KMS-11 (cell line): ENCODE results near the gene SPAG17.

Experiments
- H2AFZ ChIP-seq: fragments of 200-600 bp; sonication (generic); 2 replicates; pipeline ENCODE4 v1.6.1; 2016; ENCODE audit warnings: antibody characterized with exemption, mixed run types, low read depth
- H3K27ac ChIP-seq: fragments of 200-600 bp; sonication (generic); 2 replicates; pipeline ENCODE4 v1.6.1; 2016; ENCODE audit warnings: mild to moderate bottlenecking, mixed run types
- H3K27me3 ChIP-seq: fragments of 200-600 bp; sonication (generic); 2 replicates; pipeline ENCODE4 v1.6.1; 2017; ENCODE audit warnings: mild to moderate bottlenecking, low read depth, mixed run types, moderate library complexity; ENCODE audit not compliant: insufficient read depth
- H3K36me3 ChIP-seq: fragments of 200-600 bp; sonication (generic); 2 replicates; pipeline ENCODE4 v1.6.1; 2017; ENCODE audit warnings: mild to moderate bottlenecking, mixed run types; ENCODE audit not compliant: insufficient read depth
- H3K4me1 ChIP-seq: fragments of 200-600 bp; sonication (generic); 2 replicates; pipeline ENCODE4 v1.6.1; 2016; ENCODE audit warnings: mild to moderate bottlenecking, low read depth, mixed run types; ENCODE audit not compliant: poor library complexity, severe bottlenecking
- H3K4me2 ChIP-seq: fragments of 200-600 bp; sonication (generic); 2 replicates; pipeline ENCODE4 v1.7.0; 2016; ENCODE audit warnings: mild to moderate bottlenecking, mixed run types
- H3K4me3 ChIP-seq: fragments of 200-600 bp; sonication (generic); IDR thresholded peaks from 2 replicates; pipeline ENCODE4 v1.6.1; 2017; ENCODE audit warnings: low read depth, low read length, mixed read lengths; ENCODE audit not compliant: insufficient read depth
- H3K79me2 ChIP-seq: fragments of 200-600 bp; sonication (generic); 2 replicates; pipeline ENCODE4 v1.6.1; 2016; ENCODE audit warnings: low read depth, mixed run types; ENCODE audit not compliant: insufficient read depth
- H3K9ac ChIP-seq: fragments of 200-600 bp; sonication (generic); 2 replicates; pipeline ENCODE4 v1.6.1; 2016; ENCODE audit warnings: mild to moderate bottlenecking, mixed run types
- H4K20me1 ChIP-seq: fragments of 200-600 bp; sonication (generic); 2 replicates; pipeline ENCODE4 v1.6.1; 2016; ENCODE audit warnings: mild to moderate bottlenecking, mixed run types; ENCODE audit not compliant: insufficient read depth
- CTCF ChIP-seq: fragments of 200-600 bp; sonication (generic); conservative IDR thresholded peaks from 2 replicates; pipeline ENCODE4 v1.6.1; 2017; ENCODE audit warnings: low read depth, mild to moderate bottlenecking, antibody characterized with exemption, low read length, moderate library complexity, mixed read lengths

Gene SPAG17

GRCh38 chr1:118148034-118148433, 37.0 kb downstream of the SPAG17 start:
- no peaks in the 10 kb centered on the region for H4K20me1 ChIP-seq
- TF ChIP-seq CTCF: no peak
- H3K4me2 ChIP-seq: no peak overlapping the region
- H3K27ac ChIP-seq: no peak overlapping the region
- H3K27me3 ChIP-seq: no peaks in the 10 kb centered on the region
- H3K4me3 ChIP-seq: no peak overlapping the region
- H3K36me3 ChIP-seq: no peaks in the 10 kb centered on the region
- H2AFZ ChIP-seq: no peak overlapping the region
- H3K9ac ChIP-seq: no peak overlapping the region
- no peaks in the 10 kb centered on the region for H3K79me2 ChIP-seq
- no peaks in the 10 kb centered on the region for H3K4me1 ChIP-seq

DNA sequence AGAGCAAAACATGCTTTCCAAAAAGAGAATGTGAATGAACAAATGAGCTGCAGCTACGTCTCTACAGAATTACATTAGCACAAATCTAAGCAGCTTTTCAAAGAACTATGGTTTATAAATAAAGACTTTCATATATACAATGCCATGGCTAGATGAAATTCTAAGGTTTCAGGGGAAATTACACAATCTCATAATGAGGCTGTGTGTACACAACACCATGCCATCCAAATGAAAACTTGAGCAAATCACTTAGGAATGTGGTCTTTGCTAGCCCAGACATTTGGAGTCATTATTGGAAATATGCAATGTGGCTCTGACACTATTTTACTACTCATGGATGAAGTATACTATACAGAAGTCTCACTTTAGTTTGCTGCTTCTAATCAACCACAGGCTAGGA, 37.5 kb downstream of the SPAG17 start:
- Histone ChIP-seq H3K4me1 (no peaks in the 10 kb centered on the region), H3K4me3 (no peak overlapping the region), H3K36me3 (no peaks in the 10 kb centered on the region), H3K27me3 (no peaks in the 10 kb centered on the region), H3K79me2 (no peaks in the 10 kb centered on the region), H3K27ac (no peak overlapping the region), H3K4me2 (no peak overlapping the region), H2AFZ (no peak overlapping the region), H4K20me1 (no peaks in the 10 kb centered on the region), H3K9ac (no peak overlapping the region)
- TF ChIP-seq CTCF: no peak

GRCh38 chr1:118145721-118146120, 39.3 kb downstream of the SPAG17 start:
- no peaks in the 10 kb centered on the region for H3K4me1 ChIP-seq
- H3K4me3 ChIP-seq: no peak overlapping the region
- H3K4me2 ChIP-seq: no peak overlapping the region
- H3K79me2 ChIP-seq: no peaks in the 10 kb centered on the region
- no peak overlapping the region for H2AFZ ChIP-seq
- H3K27ac ChIP-seq: no peak overlapping the region
- no peaks in the 10 kb centered on the region for H3K27me3 ChIP-seq
- no peaks in the 10 kb centered on the region for H4K20me1 ChIP-seq
- H3K36me3 ChIP-seq: no peaks in the 10 kb centered on the region
- no peak overlapping the region for H3K9ac ChIP-seq
- no peak for TF ChIP-seq CTCF

- H4K20me1 ChIP-seq: no peaks in the 10 kb centered on the region
- H3K36me3 ChIP-seq: no peaks in the 10 kb centered on the region
- TF ChIP-seq CTCF: no peak
- no peak overlapping the region for H3K27ac ChIP-seq
- no peak overlapping the region for H3K4me3 ChIP-seq
- H3K27me3 ChIP-seq: no peaks in the 10 kb centered on the region
- no peak overlapping the region for H2AFZ ChIP-seq
- no peaks in the 10 kb centered on the region for H3K79me2 ChIP-seq
- no peak overlapping the region for H3K9ac ChIP-seq
- no peak overlapping the region for H3K4me2 ChIP-seq
- no peaks in the 10 kb centered on the region for H3K4me1 ChIP-seq
These were observed 40.3 kb downstream of the SPAG17 start for GRCh38 chr1:118144684-118145083.

GRCh38 chr1:118143831-118144230, 41.2 kb downstream of the SPAG17 start:
- Histone ChIP-seq H3K9ac (no peak overlapping the region), H2AFZ (no peak overlapping the region), H3K27me3 (no peaks in the 10 kb centered on the region), H3K4me3 (no peak overlapping the region), H4K20me1 (no peaks in the 10 kb centered on the region), H3K79me2 (no peaks in the 10 kb centered on the region), H3K36me3 (no peaks in the 10 kb centered on the region), H3K4me1 (no peaks in the 10 kb centered on the region), H3K27ac (no peak overlapping the region), H3K4me2 (no peak overlapping the region)
- no peak for TF ChIP-seq CTCF
